GDM1 (cell line): ENCODE measurements around the gene CCDC88C.
"Not testable (repeated sequence)": the region's sequence is repeated elsewhere in the genome, so short reads cannot be mapped to it uniquely, and the experiment has no call there.

ENCODE experiments used
- DNase-seq: peaks from one replicate; lab custom pipeline; 2025; lab: John Stamatoyannopoulos, UW

The CCDC88C gene

DNA sequence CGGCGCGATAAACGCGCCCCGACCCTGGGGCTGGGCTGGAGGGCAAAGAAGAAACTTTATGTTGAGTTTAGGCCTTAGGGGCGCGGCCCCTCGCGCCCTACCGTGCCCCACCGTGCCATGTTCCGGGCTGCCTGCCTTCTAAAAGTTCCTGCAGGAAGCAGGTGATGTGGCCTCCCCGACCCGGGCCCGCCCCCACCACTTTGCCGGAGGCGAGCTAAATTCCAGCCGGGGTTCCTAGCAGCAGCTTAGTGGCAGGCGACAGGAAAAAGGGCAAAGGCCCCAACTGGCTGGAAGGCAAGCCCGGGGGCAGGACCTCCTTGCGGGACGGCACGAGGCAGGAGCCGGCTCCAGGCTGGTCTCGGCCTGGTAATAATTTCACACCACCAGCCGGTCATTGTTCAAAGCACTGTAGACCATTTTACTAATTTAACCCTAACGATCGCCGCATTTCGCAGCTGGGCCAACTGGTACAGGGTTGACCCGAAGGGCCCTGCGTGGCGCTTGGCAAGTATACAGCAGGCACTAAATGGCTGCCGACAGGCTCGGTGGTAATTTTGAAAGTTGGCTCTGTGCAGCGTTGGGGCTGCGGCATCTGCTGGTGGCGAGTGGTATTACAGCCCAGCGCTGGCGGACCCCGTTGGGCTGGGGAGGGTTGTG is 895 bp upstream of the CCDC88C start:
- DNase-seq, result peak; percentile 63

DNA sequence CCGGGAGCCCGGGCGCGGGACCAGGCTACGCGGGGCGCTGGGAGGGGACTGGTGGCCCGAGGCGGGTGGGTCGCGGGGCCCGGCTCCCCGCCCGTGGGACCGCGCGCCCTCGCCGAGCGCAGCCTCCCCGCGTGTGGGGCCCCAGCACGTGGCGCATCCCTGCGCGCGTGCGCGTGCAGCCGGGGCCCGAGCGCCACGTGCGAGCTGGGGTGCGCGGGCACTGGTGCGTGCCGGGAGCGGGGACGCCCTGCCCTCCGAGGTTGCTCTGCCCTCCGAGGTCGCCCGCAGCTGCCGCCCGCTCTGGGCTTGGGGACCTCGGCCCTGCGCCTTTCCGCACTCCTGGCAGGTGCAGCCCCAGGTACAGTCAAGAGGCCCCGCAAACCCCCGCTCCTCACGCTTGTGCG is 365 bp upstream of the CCDC88C start:
- peak; percentile 64 for DNase-seq

- DNase-seq, result no peak
Measured at GRCh38 chr14:91416744-91417119, 888 bp downstream of the CCDC88C start.

DNA sequence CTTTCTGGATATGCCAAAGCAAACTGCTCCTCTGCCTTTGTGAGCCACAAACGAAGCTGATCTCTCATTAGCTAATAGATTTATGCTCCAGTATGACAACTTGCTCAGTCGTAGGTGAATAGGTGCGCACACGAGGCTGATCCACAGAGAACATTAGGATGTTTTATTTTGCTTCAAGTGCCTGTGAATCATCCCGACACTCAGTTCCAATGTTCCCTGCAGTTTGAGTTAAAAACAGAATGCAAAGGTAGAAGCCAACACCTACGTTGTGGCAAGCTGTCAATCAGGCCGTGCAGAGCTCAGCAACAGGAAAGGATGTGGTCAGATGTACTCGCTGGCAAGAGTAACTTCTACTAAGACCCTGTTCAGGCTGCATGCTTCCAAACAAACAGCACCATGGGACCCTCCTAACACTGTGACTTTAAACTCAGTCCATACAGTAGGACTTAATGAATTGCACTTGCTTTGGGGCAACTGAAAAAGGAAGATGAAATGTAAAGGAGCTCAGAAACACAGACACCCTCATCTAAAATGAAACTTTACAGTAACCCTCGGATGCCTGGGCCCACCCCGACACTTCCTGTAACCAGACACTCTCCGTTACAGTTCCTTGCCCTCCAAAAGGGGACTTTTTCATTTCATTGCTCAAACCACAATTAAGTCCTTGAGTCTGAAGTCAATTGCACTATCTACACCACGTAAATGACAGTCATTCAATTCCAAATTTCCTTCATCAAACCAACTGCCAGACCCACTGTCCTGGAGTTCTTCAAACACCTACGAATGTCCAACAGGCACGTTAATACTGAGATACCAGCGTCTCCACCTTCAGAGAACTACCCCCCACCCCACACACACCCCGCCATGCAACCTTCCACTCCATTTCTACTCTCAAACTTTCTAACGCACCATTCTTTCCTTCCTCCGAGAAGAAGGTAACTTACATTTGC is 1.6 kb downstream of the CCDC88C start:
- peak; percentile 44 for DNase-seq

- DNase-seq, result no peak
Measured at GRCh38 chr14:91414475-91414833, 3.2 kb downstream of the CCDC88C start.

- no peak for DNase-seq
Measured at GRCh38 chr14:91413547-91414474, 3.8 kb downstream of the CCDC88C start.

DNA sequence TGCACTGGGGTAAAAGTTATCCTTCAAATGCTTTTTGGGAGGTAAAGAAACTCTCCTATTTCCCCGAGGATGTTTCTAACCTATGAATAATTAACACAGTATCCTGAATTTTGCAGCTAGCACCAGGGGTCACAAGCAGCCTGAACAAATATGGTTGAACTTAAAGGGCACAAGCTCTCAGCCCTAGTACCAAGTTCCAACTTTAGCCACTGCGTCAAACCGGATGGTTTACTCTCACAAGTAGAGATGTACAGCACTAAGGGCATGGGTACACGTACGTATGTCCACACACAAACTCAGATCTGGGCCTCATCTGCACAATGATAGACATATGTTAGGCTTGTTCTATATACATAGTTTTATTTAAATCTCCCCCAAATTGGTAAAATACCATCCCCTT is 4.7 kb downstream of the CCDC88C start:
- no peak for DNase-seq

DNA sequence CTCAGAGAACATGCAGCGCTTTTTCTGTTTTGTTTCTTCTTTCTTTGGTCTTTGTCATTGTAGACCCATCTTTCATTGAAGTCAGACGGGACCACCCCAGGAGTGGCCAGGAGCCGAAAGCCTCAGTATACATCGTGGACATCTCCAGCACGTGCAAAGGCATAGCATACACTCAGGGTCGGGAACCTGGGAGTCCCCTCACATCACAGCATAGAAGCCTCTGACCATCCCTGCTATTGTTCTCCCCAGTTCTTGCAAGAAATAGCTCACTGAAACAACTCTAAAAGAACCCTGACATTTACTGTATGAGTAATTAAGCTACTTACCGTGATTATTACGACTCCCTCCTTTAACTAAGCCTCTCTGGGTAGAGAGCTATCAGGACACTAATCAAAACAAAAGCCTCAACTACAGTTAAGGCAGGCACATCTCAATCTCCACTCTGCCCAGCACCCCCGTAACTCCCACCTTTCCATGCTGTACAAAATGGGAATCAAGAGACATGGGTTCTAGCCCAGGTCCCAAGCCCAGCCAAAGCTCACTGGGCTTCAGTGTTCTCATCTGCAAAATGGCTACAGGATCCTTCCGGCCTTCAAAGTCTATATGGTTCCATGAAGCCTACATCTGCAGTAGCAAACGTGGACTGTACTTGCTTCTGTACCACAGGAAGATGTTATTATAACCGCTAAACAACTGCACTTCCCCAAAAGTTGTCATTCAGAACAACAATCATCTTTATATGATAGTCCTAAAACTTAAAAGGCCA is 6.7 kb downstream of the CCDC88C start:
- no peak for DNase-seq

DNA sequence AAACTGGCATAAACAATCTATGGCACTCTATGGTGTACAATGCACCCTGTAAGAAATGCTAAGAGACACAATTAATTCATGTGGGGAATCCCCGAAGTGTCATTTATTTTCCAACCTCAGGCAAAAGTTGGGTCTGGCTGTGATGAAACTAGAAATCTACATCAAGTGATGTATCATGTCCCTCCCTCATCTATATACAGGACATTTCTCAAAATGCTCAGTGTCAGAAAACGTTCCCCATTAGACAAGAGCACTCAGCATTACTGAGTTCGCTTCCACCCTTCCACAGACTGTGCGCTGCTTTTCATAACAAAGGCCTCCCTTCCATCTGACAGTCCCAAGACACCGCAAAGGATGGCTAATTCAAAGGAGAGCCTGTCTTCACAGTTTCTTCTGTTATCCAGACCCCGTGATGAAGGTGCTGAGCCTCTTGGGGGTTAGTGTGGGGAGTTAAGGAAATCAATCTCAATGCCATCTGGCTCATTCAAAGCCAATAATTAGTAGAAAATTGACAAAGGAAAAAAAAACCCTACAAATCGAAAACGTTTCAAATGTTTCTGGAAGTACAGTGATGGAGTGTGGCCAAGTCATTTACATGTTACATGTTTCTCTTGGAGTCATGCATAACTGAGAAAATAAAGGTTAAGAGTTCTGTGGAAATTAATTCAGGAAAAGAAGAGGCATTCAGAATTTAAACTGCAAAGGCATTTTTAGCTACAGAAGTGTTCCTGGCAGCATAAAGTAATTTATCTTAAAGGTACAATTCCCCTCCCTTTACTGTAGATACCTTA is 7.5 kb downstream of the CCDC88C start:
- no peak for DNase-seq

DNA sequence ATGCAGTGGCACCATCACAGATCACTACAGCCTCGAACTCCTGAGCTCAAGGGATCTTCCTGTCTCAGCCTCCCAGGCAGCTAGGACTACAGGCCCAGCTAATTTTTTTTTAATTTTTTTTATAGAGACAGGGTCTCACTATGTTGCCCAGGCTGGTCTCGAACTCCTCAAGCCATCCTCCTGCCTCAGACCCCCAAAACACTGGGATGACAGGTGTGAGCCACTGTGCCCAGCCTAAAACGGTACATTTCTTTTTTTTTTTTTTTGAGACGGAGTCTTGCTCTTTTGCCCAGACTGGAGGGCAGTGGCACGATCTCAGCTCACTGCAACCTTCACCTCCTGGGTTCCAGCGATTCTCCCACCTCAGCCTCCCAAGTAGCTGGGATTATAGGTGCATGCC is 8.4 kb downstream of the CCDC88C start:
- not testable (repeated sequence) for DNase-seq

- no peak for DNase-seq
Measured at GRCh38 chr14:91406982-91407381, 10.6 kb downstream of the CCDC88C start.

- DNase-seq, result no peak
Measured at GRCh38 chr14:91406451-91406850, 11.2 kb downstream of the CCDC88C start.

GRCh38 chr14:91405724-91406435 is 11.7 kb downstream of the CCDC88C start:
- no peak for DNase-seq

DNA sequence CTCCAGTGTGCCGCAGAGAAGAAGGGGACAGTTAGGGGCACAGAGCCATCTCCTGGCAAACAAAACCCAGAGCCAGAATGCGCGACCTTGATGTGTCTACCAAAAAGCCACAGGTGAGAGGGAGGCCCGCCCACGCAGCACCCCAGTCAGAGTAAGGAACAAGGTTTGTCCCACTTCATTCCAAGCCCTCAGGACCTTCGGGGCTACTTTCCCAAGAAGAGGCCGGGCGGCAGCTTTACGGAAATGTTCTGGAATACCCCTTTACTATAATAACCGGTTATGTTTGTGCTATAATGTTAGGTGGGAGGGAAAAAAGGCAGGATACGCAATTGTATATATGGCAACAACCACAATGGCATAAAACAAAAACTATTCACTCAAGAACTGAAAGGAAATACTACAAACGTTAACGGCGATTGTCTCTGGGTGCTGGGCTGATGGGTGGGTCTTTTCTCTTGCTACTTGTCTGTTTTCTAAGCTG is 12.3 kb downstream of the CCDC88C start:
- DNase-seq, result no peak

GRCh38 chr14:91402771-91403600 is 14.6 kb downstream of the CCDC88C start:
- peak; percentile 49 for DNase-seq

- DNase-seq, result no peak
Measured at GRCh38 chr14:91402348-91402747, 15.3 kb downstream of the CCDC88C start.

- DNase-seq, result no peak
Measured at GRCh38 chr14:91401751-91402150, 15.9 kb downstream of the CCDC88C start.

GRCh38 chr14:91400696-91401095 is 16.9 kb downstream of the CCDC88C start:
- no peak for DNase-seq
